AG09309 (cell line): ENCODE results near the gene PLA2G4A.

Experiments used
- DNase-seq: peaks from one replicate; pipeline ENCODE4 v3.0.0-alpha.2; 2010; ENCODE audit warnings: low read depth
- H3K4me3 ChIP-seq: 2 replicates; pipeline ENCODE4 v1.5.1; 2011; ENCODE audit warnings: mild to moderate bottlenecking, low read depth, low read length, moderate library complexity; ENCODE audit not compliant: control insufficient read depth
- TF ChIP-seq, protein P1 (sequence below): IDR thresholded peaks from 2 replicates; pipeline ENCODE4 v1.5.1; 2011; ENCODE audit warnings: mild to moderate bottlenecking, low read depth, low read length, inconsistent platforms; ENCODE audit not compliant: insufficient read depth, control insufficient read depth; ENCODE audit errors: missing control alignments

Gene PLA2G4A

DNA sequence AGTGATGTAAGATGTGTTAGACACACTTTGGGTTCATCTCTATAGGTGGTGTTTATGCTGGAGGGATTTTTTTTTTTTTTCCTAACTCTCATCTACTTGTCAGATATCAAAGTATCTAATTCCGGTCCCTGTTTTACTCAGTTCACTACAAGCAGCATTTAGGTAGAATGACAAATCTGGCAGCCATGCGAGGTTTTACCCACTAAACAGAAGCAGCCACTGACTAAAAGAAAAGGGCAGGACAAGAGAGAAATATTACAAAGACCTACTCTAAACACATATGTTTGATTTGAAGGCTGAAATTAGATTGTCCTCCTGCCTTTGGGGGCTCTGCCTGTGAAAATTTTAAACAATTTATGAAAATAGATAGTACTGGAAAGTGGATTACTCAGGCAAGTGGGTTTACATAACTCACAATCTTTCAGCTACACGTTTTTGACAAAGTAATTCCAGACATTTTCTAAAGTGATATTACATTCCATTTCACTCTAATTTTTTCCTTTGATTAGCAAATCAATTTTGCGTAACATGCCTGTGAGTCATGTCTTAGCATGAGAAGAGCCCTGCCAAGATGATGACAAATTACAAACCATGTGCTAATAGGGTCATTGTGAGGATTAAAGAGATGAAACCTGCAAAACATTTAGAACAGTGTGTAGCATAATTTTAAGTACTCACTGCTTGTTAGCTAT is 172.6 kb downstream of the PLA2G4A start:
- peak; percentile 69 for DNase-seq
- H3K4me3 ChIP-seq = no peak overlapping the region
- TF ChIP-seq, protein P1, sequence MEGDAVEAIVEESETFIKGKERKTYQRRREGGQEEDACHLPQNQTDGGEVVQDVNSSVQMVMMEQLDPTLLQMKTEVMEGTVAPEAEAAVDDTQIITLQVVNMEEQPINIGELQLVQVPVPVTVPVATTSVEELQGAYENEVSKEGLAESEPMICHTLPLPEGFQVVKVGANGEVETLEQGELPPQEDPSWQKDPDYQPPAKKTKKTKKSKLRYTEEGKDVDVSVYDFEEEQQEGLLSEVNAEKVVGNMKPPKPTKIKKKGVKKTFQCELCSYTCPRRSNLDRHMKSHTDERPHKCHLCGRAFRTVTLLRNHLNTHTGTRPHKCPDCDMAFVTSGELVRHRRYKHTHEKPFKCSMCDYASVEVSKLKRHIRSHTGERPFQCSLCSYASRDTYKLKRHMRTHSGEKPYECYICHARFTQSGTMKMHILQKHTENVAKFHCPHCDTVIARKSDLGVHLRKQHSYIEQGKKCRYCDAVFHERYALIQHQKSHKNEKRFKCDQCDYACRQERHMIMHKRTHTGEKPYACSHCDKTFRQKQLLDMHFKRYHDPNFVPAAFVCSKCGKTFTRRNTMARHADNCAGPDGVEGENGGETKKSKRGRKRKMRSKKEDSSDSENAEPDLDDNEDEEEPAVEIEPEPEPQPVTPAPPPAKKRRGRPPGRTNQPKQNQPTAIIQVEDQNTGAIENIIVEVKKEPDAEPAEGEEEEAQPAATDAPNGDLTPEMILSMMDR = no peak

DNA sequence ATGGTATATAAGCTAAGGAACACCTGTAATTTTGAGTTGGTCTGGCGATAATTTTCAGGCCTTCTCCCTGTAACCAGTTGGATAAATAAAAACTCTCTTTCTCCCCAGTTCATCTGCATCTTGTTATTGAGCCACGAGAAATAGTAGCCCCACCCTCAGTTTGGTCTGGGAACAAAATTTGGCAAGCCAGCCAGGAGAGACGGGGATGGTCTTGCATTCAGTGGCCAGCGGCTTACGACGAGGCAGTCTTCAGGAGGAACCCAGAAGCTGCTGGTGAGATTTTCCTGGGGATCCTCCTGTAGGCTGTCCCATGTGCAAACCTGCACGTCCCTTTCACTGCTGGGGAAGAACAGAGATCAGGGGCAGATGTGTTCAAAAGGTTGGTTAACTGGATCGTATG is 174.6 kb downstream of the PLA2G4A start:
- TF ChIP-seq, protein P1 = no peak
- no peak for DNase-seq
- H3K4me3 ChIP-seq = no peak overlapping the region

DNA sequence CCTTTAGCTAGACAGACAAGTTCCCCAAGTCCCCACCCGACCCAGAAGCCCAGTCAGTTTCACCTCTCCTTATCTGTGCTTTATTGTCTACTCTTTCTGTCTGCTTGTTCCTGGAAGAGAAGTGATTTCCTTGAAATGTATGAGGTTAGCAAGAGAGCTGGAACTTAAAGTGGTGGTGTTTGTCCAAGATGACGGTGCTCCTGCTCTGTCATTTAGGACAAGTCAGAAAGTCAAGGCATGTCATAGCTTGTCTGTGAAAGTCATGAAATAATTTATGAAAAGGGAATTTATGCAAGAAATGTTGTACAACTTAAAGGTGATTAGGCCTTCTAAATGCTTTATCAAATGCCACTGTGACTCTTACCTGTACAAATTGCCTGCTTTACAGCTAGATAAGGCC is 178.1 kb downstream of the PLA2G4A start:
- TF ChIP-seq, protein P1 = no peak
- no peak for DNase-seq
- no peak overlapping the region for H3K4me3 ChIP-seq

DNA sequence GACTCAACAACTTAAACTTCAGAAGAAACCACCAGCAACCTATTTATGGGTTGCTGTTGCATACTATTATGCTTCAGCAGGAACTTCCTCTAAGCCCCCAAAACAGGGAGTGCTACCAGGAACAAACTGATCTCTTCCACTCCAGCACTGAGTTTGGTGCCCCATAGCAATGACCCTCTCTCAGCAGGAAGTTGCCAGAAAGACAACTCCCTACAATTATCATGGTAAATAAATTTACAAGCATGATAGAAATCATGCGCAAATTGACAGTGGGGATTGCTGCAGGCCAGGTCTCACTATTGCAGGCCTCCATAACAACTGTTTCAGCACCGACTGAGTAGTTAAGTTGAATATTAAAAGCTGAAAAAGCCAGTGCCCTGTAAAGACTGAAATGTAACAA is 180.6 kb downstream of the PLA2G4A start:
- DNase-seq = no peak
- H3K4me3 ChIP-seq = no peak overlapping the region
- TF ChIP-seq, protein P1 = no peak

DNA sequence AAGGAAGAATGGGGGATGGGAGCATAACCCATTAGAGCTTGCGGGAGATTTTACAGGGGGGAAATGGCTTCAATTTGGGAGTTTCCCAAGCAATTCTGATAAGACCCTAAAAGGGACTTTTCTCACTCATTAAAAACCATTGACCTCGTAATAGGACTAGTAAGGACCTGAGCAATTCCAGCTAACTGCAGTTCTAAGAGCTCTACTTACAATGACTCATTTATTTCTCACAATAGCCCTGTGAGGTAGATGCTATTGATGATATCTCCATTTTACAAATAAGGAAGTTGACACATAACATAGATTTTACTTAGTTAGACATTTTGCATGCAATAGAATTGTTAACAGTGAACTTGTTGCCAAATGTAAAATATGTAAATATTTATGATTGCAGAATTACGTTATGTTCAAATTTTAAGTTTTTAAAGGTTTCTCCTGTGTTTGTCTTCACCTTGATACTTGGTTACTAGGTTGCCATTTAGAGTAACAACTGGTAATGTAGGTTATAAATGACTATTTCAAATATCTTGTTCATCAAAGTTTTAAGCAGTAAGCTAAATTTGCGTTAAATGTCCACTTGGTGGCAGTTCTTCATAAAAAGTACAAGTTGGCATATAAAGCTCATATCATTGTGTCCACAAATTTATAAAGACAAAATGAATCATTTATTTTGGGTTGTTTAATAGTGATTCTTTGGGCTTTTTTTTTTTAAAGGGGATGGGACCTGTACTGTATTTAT is 182.0 kb downstream of the PLA2G4A start:
- TF ChIP-seq, protein P1 = no peak
- DNase-seq = no peak
- H3K4me3 ChIP-seq = no peak overlapping the region

DNA sequence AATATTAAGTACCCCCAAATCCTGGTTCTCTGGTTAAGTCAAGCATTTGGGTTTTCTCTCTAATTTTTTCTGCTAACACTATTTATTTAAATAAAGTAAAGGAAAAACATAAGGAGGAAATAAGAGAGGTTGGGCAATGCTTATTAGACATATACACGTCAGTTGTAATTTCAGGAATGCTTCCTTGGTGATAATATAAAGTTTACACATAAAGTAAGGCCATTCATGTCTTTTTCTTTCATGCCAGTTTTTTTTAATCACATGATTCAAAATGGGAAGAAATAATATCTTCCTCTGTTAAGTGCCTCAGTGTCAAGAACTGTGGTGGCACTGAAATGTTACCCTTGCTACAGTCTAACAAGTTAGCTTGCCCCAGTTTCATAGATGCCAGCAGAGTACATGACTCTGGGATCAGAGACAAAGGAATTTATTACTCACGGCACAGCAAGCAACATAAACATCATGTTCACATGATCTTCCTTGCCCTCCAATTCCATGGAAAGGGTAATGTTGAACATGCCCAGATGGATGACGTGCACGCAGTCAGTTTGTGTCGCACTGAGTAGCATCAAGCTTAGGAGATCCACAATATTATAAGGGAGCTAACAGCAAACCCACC is 184.9 kb downstream of the PLA2G4A start:
- TF ChIP-seq, protein P1 = no peak
- H3K4me3 ChIP-seq = no peak overlapping the region
- no peak for DNase-seq
